H1 (cell line): Measurements from ENCODE around the gene COMMD8. TPM values are rescaled to one million over a fixed set of nuclear protein-coding genes. Genes with fewer than 3 reads are reported as not detected.

Experiments
- CTCF ChIA-PET: fragments of 300-600 bp; sonication (Branson Sonifier 250); formaldehyde crosslinking; loops from one replicate; lab custom pipeline; 2021; ENCODE audit not compliant: partially characterized antibody; lab: Charles Lee
- POLR2A ChIA-PET: fragments of 300-600 bp; sonication (Branson Sonifier 250); formaldehyde crosslinking; loops from one replicate; lab custom pipeline; 2021; ENCODE audit warnings: inconsistent platforms; ENCODE audit not compliant: partially characterized antibody; lab: Charles Lee
- DNase-seq, 2 experiments: peaks; one replicate each; pipeline versions ENCODE4 v3.0.0 to v3.0.0-alpha.2; 2010 to 2022; ENCODE audit warnings: low spot score in 2 of 2, low read depth in 1 of 2, mixed read lengths in 1 of 2
- FAIRE-seq: peaks from 2 replicates; lab custom pipeline; 2011; peaks lifted over from hg19 to GRCh38; lab: Jason Lieb, UNC
- H2AFZ ChIP-seq: 2 replicates; pipeline ENCODE4 v1.8.1; 2012; ENCODE audit warnings: low read length, inconsistent platforms
- H2AK5ac ChIP-seq: 2 replicates; pipeline ENCODE4 v1.6.1; 2013; ENCODE audit warnings: low read depth, low read length
- H2BK120ac ChIP-seq: replicated peaks from 2 replicates; pipeline ENCODE3; 2013; ENCODE audit warnings: low read depth, low read length, inconsistent platforms
- H2BK12ac ChIP-seq: 2 replicates; pipeline ENCODE4 v1.6.1; 2013; ENCODE audit warnings: low read depth, low read length
- H2BK15ac ChIP-seq: 2 replicates; pipeline ENCODE4 v1.6.1; 2013; ENCODE audit warnings: low read length
- H2BK20ac ChIP-seq: 2 replicates; pipeline ENCODE4 v1.6.1; 2013; ENCODE audit warnings: low read length
- H2BK5ac ChIP-seq: 2 replicates; pipeline ENCODE4 v1.6.1; 2013; ENCODE audit warnings: low read depth, low read length
- H3K14ac ChIP-seq: 2 replicates; pipeline ENCODE4 v1.6.1; 2013; ENCODE audit warnings: inconsistent platforms; ENCODE audit not compliant: insufficient read length
- H3K18ac ChIP-seq: 2 replicates; pipeline ENCODE4 v1.6.1; 2013; ENCODE audit warnings: low read length; ENCODE audit errors: extremely low read depth
- H3K23ac ChIP-seq: 2 replicates; pipeline ENCODE4 v1.6.1; 2013; ENCODE audit warnings: inconsistent platforms; ENCODE audit not compliant: insufficient read length
- H3K23me2 ChIP-seq: 2 replicates; pipeline ENCODE4 v1.6.1; 2013; ENCODE audit warnings: low read depth, low read length
- H3K27ac ChIP-seq: 2 replicates; pipeline ENCODE4 v1.6.1; 2011; ENCODE audit warnings: low read depth, low read length, inconsistent platforms
- H3K27me3 ChIP-seq, 4 experiments: replicated peaks in 1 of 4; 1 replicate in 1 of 4; 2 replicates in 3 of 4; pipeline versions ENCODE4 v1.6.1 to v1.8.1; 2011 to 2013; ENCODE audit warnings: low read length in 3 of 4, mild to moderate bottlenecking in 3 of 4, inconsistent platforms in 2 of 4, mixed read lengths in 2 of 4, moderate library complexity in 1 of 4; ENCODE audit not compliant: control insufficient read depth in 3 of 4, insufficient read depth in 3 of 4; ENCODE audit errors: extremely low read depth in 1 of 4
- H3K36me3 ChIP-seq, 4 experiments: 2 replicates each; pipeline versions ENCODE4 v1.6.1 to v1.8.1; 2011 to 2013; ENCODE audit warnings: mild to moderate bottlenecking in 4 of 4, low read length in 3 of 4, moderate library complexity in 2 of 4, control low read depth in 1 of 4, inconsistent platforms in 1 of 4; ENCODE audit not compliant: insufficient read depth in 4 of 4, control insufficient read depth in 2 of 4
- H3K4ac ChIP-seq: replicated peaks from 2 replicates; pipeline ENCODE3; 2013; ENCODE audit warnings: low read length, low read depth, mixed read lengths, inconsistent platforms; ENCODE audit not compliant: insufficient read length
- H3K4me1 ChIP-seq, 4 experiments: replicated peaks in 1 of 4; 1 replicate in 1 of 4; 2 replicates in 3 of 4; pipeline versions ENCODE4 v1.6.1 to v1.8.1; 2011 to 2013; ENCODE audit warnings: low read length in 3 of 4, inconsistent platforms in 2 of 4, mixed read lengths in 1 of 4; ENCODE audit not compliant: insufficient read depth in 4 of 4, control insufficient read depth in 3 of 4
- H3K4me2 ChIP-seq, 2 experiments: 2 replicates each; pipeline versions ENCODE4 v1.6.1 to v1.8.1; 2011 to 2013; ENCODE audit warnings: low read depth in 2 of 2, low read length in 2 of 2, control low read depth in 1 of 2, inconsistent platforms in 1 of 2, mild to moderate bottlenecking in 1 of 2; ENCODE audit not compliant: insufficient read depth in 1 of 2
- H3K4me3 ChIP-seq, 4 experiments: fragments of 200-600, 300-600 bp in 1 of 4; sonication (generic), shearing (Covaris generic), sonication (Bioruptor Twin) in 1 of 4; 2 replicates each; pipeline versions ENCODE4 v1.5.1 to v1.8.1; 2011 to 2016; ENCODE audit warnings: low read length in 4 of 4, low read depth in 3 of 4, control low read depth in 2 of 4, inconsistent platforms in 2 of 4, mild to moderate bottlenecking in 2 of 4, mixed read lengths in 1 of 4, moderate library complexity in 1 of 4; ENCODE audit not compliant: insufficient read depth in 2 of 4; ENCODE audit errors: extremely low read depth in 1 of 4
- H3K56ac ChIP-seq: replicated peaks from 2 replicates; pipeline ENCODE3; 2013; ENCODE audit warnings: low read depth, mild to moderate bottlenecking, mixed read lengths, low read length, inconsistent platforms; ENCODE audit not compliant: insufficient read length
- H3K79me1 ChIP-seq: 2 replicates; pipeline ENCODE4 v1.6.1; 2013; ENCODE audit warnings: low read depth, low read length, control low read depth
- H3K79me2 ChIP-seq, 2 experiments: 2 replicates each; pipeline versions ENCODE4 v1.6.1 to v1.8.1; 2012 to 2013; ENCODE audit warnings: low read length in 2 of 2, mild to moderate bottlenecking in 2 of 2, inconsistent platforms in 1 of 2; ENCODE audit not compliant: insufficient read depth in 2 of 2, control insufficient read depth in 1 of 2
- H3K9ac ChIP-seq, 4 experiments: replicated peaks in 1 of 4; 1 replicate in 1 of 4; 2 replicates in 3 of 4; pipeline versions ENCODE4 v1.6.1 to v1.8.1; 2011 to 2013; ENCODE audit warnings: low read depth in 3 of 4, low read length in 3 of 4, control low read depth in 2 of 4, mild to moderate bottlenecking in 2 of 4, moderate library complexity in 2 of 4, inconsistent platforms in 1 of 4; ENCODE audit errors: extremely low read depth in 1 of 4
- H3K9me3 ChIP-seq, 2 experiments: 2 replicates each; pipeline versions ENCODE4 v1.6.1 to v1.8.1; 2012 to 2013; ENCODE audit warnings: mild to moderate bottlenecking in 2 of 2, moderate library complexity in 2 of 2, control low read depth in 1 of 2, inconsistent platforms in 1 of 2, low read depth in 1 of 2, low read length in 1 of 2, mixed read lengths in 1 of 2; ENCODE audit not compliant: insufficient read depth in 2 of 2
- H4K20me1 ChIP-seq, 2 experiments: replicated peaks in 1 of 2; 2 replicates each; pipeline versions ENCODE3 to v1.8.1; 2011 to 2013; ENCODE audit warnings: inconsistent platforms in 2 of 2, low read length in 2 of 2, mild to moderate bottlenecking in 1 of 2; ENCODE audit not compliant: insufficient read depth in 2 of 2, control insufficient read depth in 1 of 2
- H4K5ac ChIP-seq: 2 replicates; pipeline ENCODE4 v1.6.1; 2013; ENCODE audit warnings: low read length, low read depth, mixed read lengths, inconsistent platforms; ENCODE audit not compliant: insufficient read length
- H4K8ac ChIP-seq: 2 replicates; pipeline ENCODE4 v1.8.0; 2013; ENCODE audit warnings: mild to moderate bottlenecking, moderate library complexity, low read length, inconsistent platforms; ENCODE audit not compliant: insufficient read depth; ENCODE audit errors: extremely low read depth
- H4K91ac ChIP-seq: replicated peaks from 2 replicates; pipeline ENCODE3; 2013; ENCODE audit warnings: low read length, mixed read lengths, inconsistent platforms; ENCODE audit not compliant: insufficient read length
- ASH2L ChIP-seq: fragments of 200-600, 300-600 bp; sonication (generic); IDR thresholded peaks from one replicate; pipeline ENCODE4 v1.7.1; 2017; ENCODE audit warnings: low read length
- JUND ChIP-seq: IDR thresholded peaks from 2 replicates; pipeline ENCODE4 v1.6.1; 2011; ENCODE audit warnings: mild to moderate bottlenecking, improper control_type of control experiment, low read length
- KDM5A ChIP-seq: fragments of 200-600 bp; IDR thresholded peaks from 2 replicates; pipeline ENCODE4 v1.7.1; 2012; ENCODE audit warnings: mild to moderate bottlenecking, low read length, inconsistent platforms, mixed read lengths
- MAFK ChIP-seq: IDR thresholded peaks from 2 replicates; pipeline ENCODE4 v1.6.1; 2012; ENCODE audit warnings: low read depth, mild to moderate bottlenecking, improper control_type of control experiment, low read length
- RFX5 ChIP-seq: IDR thresholded peaks from 2 replicates; pipeline ENCODE4 v1.6.1; 2011; ENCODE audit warnings: low read depth, low read length, improper control_type of control experiment, borderline replicate concordance
- SIRT6 ChIP-seq: IDR thresholded peaks from one replicate; pipeline ENCODE4 v1.7.1; 2012; ENCODE audit warnings: low read length, inconsistent platforms
- SIX5 ChIP-seq: IDR thresholded peaks from 2 replicates; pipeline ENCODE4 v1.6.1; 2011; ENCODE audit warnings: mild to moderate bottlenecking, low read depth, low read length
- YY1 ChIP-seq: IDR thresholded peaks from 2 replicates; pipeline ENCODE4 v1.6.1; 2011; ENCODE audit warnings: low read depth, mild to moderate bottlenecking, low read length
- WGBS, 2 experiments: shearing (Covaris generic) in 1 of 2; methylation state at CpG; one replicate each; pipeline versions ENCODE4 v1.1.6 to v1.1.7; 2013 to 2015; ENCODE audit warnings: low lambda C conversion rate in 2 of 2, mixed read lengths in 2 of 2, inconsistent platforms in 1 of 2, low coverage in 1 of 2, missing lambda C conversion rate in 1 of 2; ENCODE audit not compliant: insufficient replicate concordance in 2 of 2, insufficient coverage in 1 of 2, insufficient read length in 1 of 2; ENCODE audit errors: extremely low coverage in 1 of 2, missing lambda C conversion rate in 1 of 2; 5-methylcytosine and 5-hydroxymethylcytosine counted together
- polyA plus RNA-seq, 7 experiments: library from polyadenylated mRNA; depleted of rRNA in 3 of 7; stranded (reverse) in 5 of 7; unstranded in 2 of 7; fragments of >200 nt in 5 of 7; fragments of 200-250 nt in 2 of 7; gene quantifications; 1 replicate in 5 of 7; 2 replicates in 1 of 7; 4 replicates in 1 of 7; pipeline versions ENCODE4 v1.2.1 to v1.2.3, GENCODE V29; 2011 to 2013; ENCODE audit warnings: missing spikeins in 2 of 7, mixed read lengths in 2 of 7
- total RNA-seq: library from RNA; stranded (reverse); fragmentation: NEBNext Ultra II Directional; extraction: Animal tissue kit (Norgen Biotek cat#: 25700); gene quantifications from 2 replicates; pipeline ENCODE4 v1.2.1, GENCODE V29; 2021

The COMMD8 gene
- total and polyA plus RNA-seq, 2 of the 8 experiments (the other 6 are each of a cell fraction or from before 2014, with no cell fraction given) = 1.6 to 7.2 TPM

DNA sequence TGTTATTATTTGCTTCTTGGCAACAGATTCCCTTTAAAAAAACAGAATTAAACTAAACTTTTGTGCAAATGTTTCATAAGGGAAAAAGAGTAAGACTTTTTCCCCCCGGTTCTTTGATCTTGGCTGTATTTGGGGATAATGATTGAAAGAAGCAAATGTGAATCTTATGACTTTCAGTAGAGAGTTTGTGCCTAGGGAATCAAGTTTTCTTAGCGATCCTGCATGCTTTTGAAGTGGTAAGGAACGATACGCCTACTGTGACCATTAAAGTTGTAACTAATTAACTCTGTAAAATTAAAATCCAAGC lies 30.6 kb upstream of the COMMD8 start:
- no peak overlapping the region for H2BK12ac ChIP-seq
- H3K4me1 ChIP-seq = no peaks in the 10 kb centered on the region
- WGBS, 2 experiments = 74% methylated on average over 4 of the region's 4 CpGs; no CpG with 5 or more reads in 1 of the 2 experiments
- no peak overlapping the region for H2BK120ac ChIP-seq
- DNase-seq = no peak
- H4K91ac ChIP-seq = no peak overlapping the region
- H3K14ac ChIP-seq = no peak overlapping the region
- no peaks in the 10 kb centered on the region for H3K23me2 ChIP-seq
- no peak overlapping the region for H2BK20ac ChIP-seq
- no peak overlapping the region for H2AK5ac ChIP-seq
- ChIA-PET POLR2A (interaction anchor here (1.1 kb wide), 1 partner anchor 11 kb away, joined by 3 read pairs; no protein-coding TSS in a partner anchor), CTCF (interaction anchor here (0.9 to 1.1 kb wide), 2 partner anchors 15 to 70 kb away, joined by 3 to 5 read pairs; no protein-coding TSS in a partner anchor)
- H3K79me1 ChIP-seq = no peaks in the 10 kb centered on the region
- H3K27me3 ChIP-seq = no peaks in the 10 kb centered on the region
- H3K9me3 ChIP-seq = no peaks in the 10 kb centered on the region
- H2AFZ ChIP-seq = no peak overlapping the region
- no peak for FAIRE-seq
- H2BK15ac ChIP-seq = no peak overlapping the region
- TF ChIP-seq SIX5 (no peak), YY1 (no peak), ASH2L (no peak), SIRT6 (no peak), KDM5A (no peak), MAFK (no peak), JUND (no peak), RFX5 (no peak)
- no peak overlapping the region for H4K5ac ChIP-seq
- H4K8ac ChIP-seq = no peak overlapping the region
- H3K9ac ChIP-seq = no peak overlapping the region; a peak in 1 of 7 replicates
- no peaks in the 10 kb centered on the region for H4K20me1 ChIP-seq
- H3K4me2 ChIP-seq = no peak overlapping the region
- H3K56ac ChIP-seq = no peak overlapping the region
- no peaks in the 10 kb centered on the region for H3K79me2 ChIP-seq
- no peak overlapping the region for H3K4ac ChIP-seq
- H3K4me3 ChIP-seq = no peak overlapping the region
- H2BK5ac ChIP-seq = no peak overlapping the region
- no peak overlapping the region for H3K27ac ChIP-seq
- no peak overlapping the region for H3K18ac ChIP-seq
- no peaks in the 10 kb centered on the region for H3K36me3 ChIP-seq
- no peak overlapping the region for H3K23ac ChIP-seq
